Fibroblast of skin of back (primary cell): ENCODE data around the gene KIN.
"Not testable (repeated sequence)": the region's sequence is repeated elsewhere in the genome, so short reads cannot be mapped to it uniquely, and the experiment has no call there.

Source experiments
- DNase-seq: peaks from one replicate; pipeline ENCODE4 v3.0.0-alpha.2; 2013

Gene KIN

GRCh38 chr10:7722927-7723529 is 64.8 kb downstream of the KIN start:
- DNase-seq = no peak

- no peak for DNase-seq
These were observed 67.3 kb downstream of the KIN start for GRCh38 chr10:7720478-7720877.

GRCh38 chr10:7718685-7719084 is 69.1 kb downstream of the KIN start:
- no peak for DNase-seq

- no peak for DNase-seq
These were observed 70.0 kb downstream of the KIN start for GRCh38 chr10:7717767-7718166.

DNA sequence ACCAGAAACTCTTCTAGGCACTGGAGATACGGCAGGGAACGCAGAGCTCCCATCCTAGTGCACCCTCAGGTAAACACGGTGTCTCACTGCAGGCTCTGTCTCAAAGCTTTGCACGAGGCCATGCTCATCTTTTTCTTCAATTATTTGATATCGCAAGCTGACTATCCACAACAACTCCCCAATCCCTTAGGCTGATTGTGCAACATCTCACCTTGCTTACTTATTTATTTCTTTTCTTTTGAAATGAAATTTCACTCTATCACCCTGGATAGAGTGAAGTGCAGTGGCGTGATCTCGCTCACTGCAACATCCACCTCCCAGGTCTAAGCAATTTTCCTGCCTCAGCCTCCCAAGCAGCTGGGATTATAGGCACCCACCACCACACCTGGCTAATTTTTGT is 72.3 kb downstream of the KIN start:
- no peak for DNase-seq

- DNase-seq = not testable (repeated sequence)
These were observed 76.7 kb downstream of the KIN start for GRCh38 chr10:7711075-7711474.

- no peak for DNase-seq
These were observed 77.3 kb downstream of the KIN start for GRCh38 chr10:7710446-7710845.

GRCh38 chr10:7708832-7709231 is 79.0 kb downstream of the KIN start:
- DNase-seq = no peak

DNA sequence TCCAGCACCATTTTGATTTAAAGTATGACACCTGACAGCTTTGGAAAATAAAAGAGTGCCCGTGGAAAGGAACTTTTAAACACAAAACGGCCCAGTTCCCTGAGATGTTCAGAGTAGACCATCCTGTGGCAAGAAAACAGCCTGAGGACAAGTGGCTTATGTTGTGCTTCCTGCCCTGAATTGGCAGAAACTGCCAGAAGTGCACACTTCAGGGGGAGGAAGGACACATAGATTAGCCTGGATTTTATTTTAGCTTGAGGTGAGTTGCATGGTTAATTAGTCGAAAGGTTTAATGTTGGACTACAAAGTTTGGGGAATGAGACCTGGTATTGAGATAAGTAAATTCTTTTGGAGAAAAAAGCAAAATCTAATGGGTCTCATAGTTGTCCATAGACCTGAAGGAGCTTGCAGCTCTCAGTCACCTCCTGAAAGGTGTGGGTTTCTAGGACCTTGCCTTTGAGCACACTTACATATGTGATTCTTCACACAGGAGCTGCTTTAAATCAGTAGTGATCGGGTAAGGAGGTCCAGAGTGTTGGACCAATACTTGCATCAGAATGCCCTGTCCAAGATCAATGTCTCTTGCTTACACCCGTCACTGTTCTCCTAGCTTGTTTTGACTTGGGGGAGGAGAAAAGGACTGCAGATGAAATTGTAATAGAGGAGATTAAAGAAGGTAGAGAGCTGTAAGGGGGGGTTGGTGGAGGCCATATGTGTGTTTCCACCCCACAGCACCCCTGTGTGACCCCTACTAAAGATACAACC is 79.8 kb downstream of the KIN start:
- DNase-seq = no peak

DNA sequence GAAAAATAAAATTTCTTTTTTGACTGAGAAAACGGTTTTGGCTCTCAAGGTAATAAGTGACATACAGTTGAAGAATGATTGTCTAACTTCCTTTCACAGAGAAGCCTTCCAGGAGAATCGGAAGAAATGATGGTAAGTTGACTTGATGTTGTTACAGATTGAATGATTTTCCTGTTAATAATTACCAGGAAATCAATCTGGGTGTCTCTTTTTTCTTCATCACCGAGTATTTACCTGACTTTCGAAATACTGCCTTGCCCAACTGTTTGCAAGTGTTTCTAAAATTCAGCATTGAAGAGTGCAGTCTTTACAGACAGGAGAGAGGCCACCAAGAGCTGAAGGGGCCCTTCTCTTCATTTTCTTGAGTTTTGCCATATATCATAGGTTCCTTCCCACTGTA is 80.7 kb downstream of the KIN start:
- no peak for DNase-seq

GRCh38 chr10:7706534-7707073 is 81.2 kb downstream of the KIN start:
- DNase-seq = no peak

GRCh38 chr10:7705341-7705740 is 82.5 kb downstream of the KIN start:
- DNase-seq = no peak

- DNase-seq = no peak
These were observed 83.4 kb downstream of the KIN start for GRCh38 chr10:7704071-7705016.

GRCh38 chr10:7703140-7703539 is 84.7 kb downstream of the KIN start, which contains the start of gene ITIH2:
TSS of gene ITIH2 (plus strand) at chr10:7703316. CDS start at chr10:7703435, 119 bp downstream.
- DNase-seq = no peak

DNA sequence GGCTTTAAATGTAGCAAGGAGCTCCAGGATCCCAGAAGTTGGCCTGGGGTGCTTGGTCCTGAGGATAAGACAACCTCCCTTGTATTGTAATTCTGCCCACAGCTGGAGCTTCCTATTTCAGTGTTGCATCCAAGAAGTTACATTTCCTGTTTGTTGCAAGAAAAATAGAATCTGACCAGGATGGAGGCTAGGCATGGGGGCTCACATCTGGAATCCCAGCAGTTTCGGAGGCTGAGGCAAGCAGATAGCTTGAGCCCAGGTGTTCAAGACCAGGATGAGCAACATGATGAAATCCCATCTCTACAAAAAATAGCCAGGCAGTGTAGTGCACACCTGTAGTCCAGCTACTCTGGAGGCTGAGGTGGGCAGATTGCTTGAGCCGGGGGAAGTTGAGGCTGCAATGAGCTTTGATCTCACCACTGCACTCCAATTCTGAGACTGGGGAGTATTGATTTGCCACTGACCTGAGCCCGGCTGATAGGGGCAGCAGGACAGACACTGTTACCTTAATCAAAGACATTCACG is 85.4 kb downstream of the KIN start:
- DNase-seq = no peak

DNA sequence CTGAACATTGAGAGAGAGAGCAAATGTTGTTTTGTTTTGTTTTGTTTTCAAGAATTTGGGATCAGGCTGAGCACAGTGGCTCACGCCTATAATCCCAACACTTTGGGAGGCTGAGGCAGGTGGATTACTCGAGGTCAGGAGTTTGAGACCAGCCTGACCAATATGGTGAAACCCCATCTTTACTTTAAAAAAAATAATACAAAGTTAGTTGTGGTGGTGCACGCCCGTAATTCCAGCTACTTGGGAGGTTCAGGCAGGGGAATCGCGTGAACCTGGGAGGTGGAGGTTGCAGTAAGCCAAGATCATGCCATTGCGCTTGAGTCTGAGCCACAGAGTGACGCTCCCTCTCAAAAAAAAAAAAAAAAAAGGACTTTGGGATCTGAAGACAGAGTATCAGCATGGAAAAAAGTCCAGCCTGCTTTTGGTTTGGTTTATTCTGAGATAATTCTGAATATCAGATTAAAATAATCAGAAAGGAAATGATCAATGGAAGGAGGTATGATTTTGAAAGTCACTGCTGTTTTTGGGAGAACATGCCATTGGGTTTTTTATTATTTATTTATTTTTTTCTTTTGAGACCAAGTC is 86.5 kb downstream of the KIN start:
- no peak for DNase-seq
